Measurements from ENCODE around the gene SYT14.

DNA sequence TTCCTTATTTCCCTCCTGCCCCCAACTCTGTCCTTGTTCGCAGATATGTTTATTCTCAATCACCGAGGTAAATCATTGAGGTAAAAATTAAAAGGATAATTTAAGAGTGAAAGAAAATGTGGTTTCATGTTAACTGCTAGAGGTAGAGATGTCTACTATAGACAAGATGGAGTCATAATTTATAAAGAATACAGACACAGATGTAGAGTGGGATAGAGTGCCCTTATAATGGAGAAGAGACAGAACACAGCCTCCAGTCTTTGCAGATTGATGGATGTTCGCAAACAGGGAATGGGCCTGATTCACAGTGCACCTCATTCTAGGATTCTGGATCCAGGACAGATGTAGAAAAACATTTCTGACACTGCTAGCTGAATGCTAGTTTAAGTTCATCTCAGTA is 155.4 kb downstream of the SYT14 start:
- TF ChIP-seq, protein P1, sequence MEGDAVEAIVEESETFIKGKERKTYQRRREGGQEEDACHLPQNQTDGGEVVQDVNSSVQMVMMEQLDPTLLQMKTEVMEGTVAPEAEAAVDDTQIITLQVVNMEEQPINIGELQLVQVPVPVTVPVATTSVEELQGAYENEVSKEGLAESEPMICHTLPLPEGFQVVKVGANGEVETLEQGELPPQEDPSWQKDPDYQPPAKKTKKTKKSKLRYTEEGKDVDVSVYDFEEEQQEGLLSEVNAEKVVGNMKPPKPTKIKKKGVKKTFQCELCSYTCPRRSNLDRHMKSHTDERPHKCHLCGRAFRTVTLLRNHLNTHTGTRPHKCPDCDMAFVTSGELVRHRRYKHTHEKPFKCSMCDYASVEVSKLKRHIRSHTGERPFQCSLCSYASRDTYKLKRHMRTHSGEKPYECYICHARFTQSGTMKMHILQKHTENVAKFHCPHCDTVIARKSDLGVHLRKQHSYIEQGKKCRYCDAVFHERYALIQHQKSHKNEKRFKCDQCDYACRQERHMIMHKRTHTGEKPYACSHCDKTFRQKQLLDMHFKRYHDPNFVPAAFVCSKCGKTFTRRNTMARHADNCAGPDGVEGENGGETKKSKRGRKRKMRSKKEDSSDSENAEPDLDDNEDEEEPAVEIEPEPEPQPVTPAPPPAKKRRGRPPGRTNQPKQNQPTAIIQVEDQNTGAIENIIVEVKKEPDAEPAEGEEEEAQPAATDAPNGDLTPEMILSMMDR (IDR thresholded peaks at IDR 0.05): no peak
- no peak for TF ChIP-seq POLR2A (IDR thresholded peaks at IDR 0.05)

Measured in vagina (tissue), 2 donors.